Measurements from ENCODE around the gene TBC1D3C. TPM values are rescaled to one million over a fixed set of nuclear protein-coding genes. Genes with fewer than 3 reads are reported as not detected.
"Not testable (repeated sequence)": the region's sequence is repeated elsewhere in the genome, so short reads cannot be mapped to it uniquely, and the experiment has no call there.

The TBC1D3C gene
- total RNA-seq (ENCODE audit: unreplicated experiment): not detected
- long read RNA-seq: 0 reads

DNA sequence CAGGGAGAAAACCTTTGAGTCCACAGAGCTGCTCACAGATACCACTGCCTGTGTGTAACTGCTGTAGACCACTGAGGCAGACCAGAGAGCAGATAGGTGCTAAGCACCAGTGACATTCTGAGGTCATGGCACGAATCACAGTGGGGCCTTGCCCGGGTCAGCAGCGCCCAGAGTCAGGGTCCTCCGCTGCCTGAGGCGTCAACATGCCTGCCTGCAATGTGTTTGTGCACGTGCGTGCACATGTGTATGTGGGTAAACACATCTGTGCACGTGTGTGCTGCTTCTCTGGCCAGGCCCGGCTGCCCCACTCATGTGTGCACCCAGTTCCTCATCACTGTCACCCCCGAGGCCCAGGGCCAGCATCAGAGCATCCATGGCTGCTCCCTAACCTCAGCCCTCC lies at the start of gene TBC1D3C:
Gene TBC1D3C, minus strand, starts transcription at position 101 of the 400 bp plus-strand sequence. CDS start 1,568 bp downstream, outside the sequence.
- H3K27me3 Mint-ChIP-seq (ENCODE audit: unreplicated experiment); H3K27ac Mint-ChIP-seq (ENCODE audit: unreplicated experiment); DNase-seq (ENCODE audit: low spot score); H3K9me3 Mint-ChIP-seq (ENCODE audit: unreplicated experiment); H3K36me3 Mint-ChIP-seq (ENCODE audit: low read depth, unreplicated experiment); H3K4me1 Mint-ChIP-seq (ENCODE audit: unreplicated experiment); H3K4me3 Mint-ChIP-seq (ENCODE audit: unreplicated experiment): not testable (repeated sequence)

DNA sequence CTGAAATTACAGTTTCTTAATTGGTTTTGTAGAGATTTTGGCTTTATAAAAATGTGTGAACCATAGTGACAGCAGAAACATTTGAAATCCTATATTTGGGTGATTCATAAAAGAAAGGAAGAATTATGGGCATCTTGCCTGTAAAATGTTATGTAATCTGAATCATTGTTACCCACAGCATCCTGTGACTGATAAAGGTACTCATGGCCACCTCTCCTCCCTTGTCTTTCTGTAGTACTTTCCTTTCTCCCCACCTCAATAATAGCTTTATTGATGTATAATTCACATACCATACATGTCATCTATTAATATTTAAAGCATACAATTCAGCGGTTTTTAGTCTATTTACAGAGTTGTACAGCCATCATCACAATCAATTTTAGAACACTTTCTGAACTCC lies 30.8 kb upstream of the TBC1D3C start:
- H3K9me3 Mint-ChIP-seq (ENCODE audit: unreplicated experiment); H3K4me1 Mint-ChIP-seq (ENCODE audit: unreplicated experiment): not testable (repeated sequence)

GRCh38 chr17:38094059-38094694 lies 25.7 kb upstream of the TBC1D3C start:
- not testable (repeated sequence) for H3K4me3 Mint-ChIP-seq (ENCODE audit: unreplicated experiment); H3K27me3 Mint-ChIP-seq (ENCODE audit: unreplicated experiment); H3K9me3 Mint-ChIP-seq (ENCODE audit: unreplicated experiment); H3K36me3 Mint-ChIP-seq (ENCODE audit: low read depth, unreplicated experiment); H3K4me1 Mint-ChIP-seq (ENCODE audit: unreplicated experiment); H3K27ac Mint-ChIP-seq (ENCODE audit: unreplicated experiment); DNase-seq (ENCODE audit: low spot score)

More for the DNA sequence above, 30.8 kb upstream of the TBC1D3C start:
- H3K27ac Mint-ChIP-seq (ENCODE audit: unreplicated experiment); H3K4me3 Mint-ChIP-seq (ENCODE audit: unreplicated experiment); DNase-seq (ENCODE audit: low spot score); H3K27me3 Mint-ChIP-seq (ENCODE audit: unreplicated experiment); H3K36me3 Mint-ChIP-seq (ENCODE audit: low read depth, unreplicated experiment): not testable (repeated sequence)

GRCh38 chr17:38088120-38088519 lies 19.7 kb upstream of the TBC1D3C start:
- not testable (repeated sequence) for H3K36me3 Mint-ChIP-seq (ENCODE audit: low read depth, unreplicated experiment); H3K9me3 Mint-ChIP-seq (ENCODE audit: unreplicated experiment); H3K27me3 Mint-ChIP-seq (ENCODE audit: unreplicated experiment); DNase-seq (ENCODE audit: low spot score); H3K4me3 Mint-ChIP-seq (ENCODE audit: unreplicated experiment); H3K27ac Mint-ChIP-seq (ENCODE audit: unreplicated experiment); H3K4me1 Mint-ChIP-seq (ENCODE audit: unreplicated experiment)

DNA sequence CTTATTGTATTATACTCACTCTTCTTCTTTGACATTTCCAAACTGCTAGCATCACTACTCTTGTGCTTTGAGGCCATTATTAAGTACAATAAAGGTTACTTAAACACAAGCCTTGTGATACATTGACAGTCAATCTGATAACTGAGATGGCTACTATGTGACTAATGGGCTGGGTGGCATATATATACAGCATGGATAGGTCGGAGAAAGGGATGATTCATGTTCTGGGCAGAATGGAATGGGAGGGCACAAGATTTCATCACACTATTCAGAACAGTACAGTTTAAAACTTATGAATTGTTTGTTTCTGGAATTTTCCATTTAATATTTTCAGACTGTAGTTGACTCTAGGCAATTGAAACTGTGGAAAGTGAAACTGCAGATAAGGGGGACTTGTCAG lies 18.9 kb upstream of the TBC1D3C start:
- H3K4me1 Mint-ChIP-seq (ENCODE audit: unreplicated experiment); H3K4me3 Mint-ChIP-seq (ENCODE audit: unreplicated experiment); H3K27ac Mint-ChIP-seq (ENCODE audit: unreplicated experiment); H3K36me3 Mint-ChIP-seq (ENCODE audit: low read depth, unreplicated experiment); DNase-seq (ENCODE audit: low spot score); H3K9me3 Mint-ChIP-seq (ENCODE audit: unreplicated experiment); H3K27me3 Mint-ChIP-seq (ENCODE audit: unreplicated experiment): not testable (repeated sequence)

Other genes with a start within 250 kb of the TBC1D3C start
- gene TBC1D3K, start 144.2 kb downstream of the TBC1D3C start, total RNA-seq (ENCODE audit: unreplicated experiment): not detected
- gene TBC1D3L, start 79.6 kb downstream of the TBC1D3C start, total RNA-seq (ENCODE audit: unreplicated experiment): 20.9 TPM
- gene TBC1D3D, start 64.7 kb downstream of the TBC1D3C start, total RNA-seq (ENCODE audit: unreplicated experiment): 0.64 TPM
- gene TBC1D3E, start 59.3 kb upstream of the TBC1D3C start, total RNA-seq (ENCODE audit: unreplicated experiment): not detected
- not detected for gene TBC1D3, start 123.9 kb upstream of the TBC1D3C start, total RNA-seq (ENCODE audit: unreplicated experiment)
- gene MRPL45, start 228.5 kb upstream of the TBC1D3C start, total RNA-seq (ENCODE audit: unreplicated experiment): 57.7 TPM

Measured in endothelial cell (in vitro differentiated cells).